Stimulated activated CD4-positive, alpha-beta T cell treated with anti-CD3 and anti-CD28 coated beads, Interleukin-12 subunit alpha, Interleukin-12 subunit beta, amount 100 ng/mL, for 4 hours (primary cell): ENCODE results near the gene RCAN1.
"Not testable (repeated sequence)": the region's sequence is repeated elsewhere in the genome, so short reads cannot be mapped to it uniquely, and the experiment has no call there.

Experiments used
- DNase-seq: peaks from one replicate; pipeline ENCODE4 v3.0.0-alpha.2; 2020

Gene RCAN1

DNA sequence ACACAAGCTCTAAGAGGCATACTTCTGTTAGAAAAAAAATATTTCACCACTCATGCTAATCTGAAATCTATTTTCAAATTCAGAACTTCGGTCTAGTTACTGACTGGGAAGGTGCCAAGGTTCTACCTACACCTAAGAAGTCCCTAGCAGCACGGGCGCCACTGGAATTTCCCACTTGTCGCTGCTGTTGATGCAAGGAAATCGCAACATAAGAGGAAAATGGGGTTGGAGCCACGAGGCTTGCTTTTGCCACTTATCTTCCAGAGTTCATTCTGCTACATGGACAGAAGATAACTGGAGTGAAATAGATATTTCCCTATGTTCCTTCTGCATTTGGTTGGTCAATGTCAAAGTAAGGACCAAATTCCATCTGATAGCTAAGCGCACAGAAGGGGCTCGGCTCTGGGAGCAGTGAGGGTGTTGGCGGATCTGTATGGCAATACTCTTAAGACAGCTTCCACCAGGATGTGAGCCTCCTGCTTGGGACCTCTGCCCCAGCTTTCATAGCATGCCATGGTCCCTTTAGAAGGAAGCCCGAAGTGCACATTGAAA, 47.2 kb downstream of the RCAN1 start:
- DNase-seq: no peak

DNA sequence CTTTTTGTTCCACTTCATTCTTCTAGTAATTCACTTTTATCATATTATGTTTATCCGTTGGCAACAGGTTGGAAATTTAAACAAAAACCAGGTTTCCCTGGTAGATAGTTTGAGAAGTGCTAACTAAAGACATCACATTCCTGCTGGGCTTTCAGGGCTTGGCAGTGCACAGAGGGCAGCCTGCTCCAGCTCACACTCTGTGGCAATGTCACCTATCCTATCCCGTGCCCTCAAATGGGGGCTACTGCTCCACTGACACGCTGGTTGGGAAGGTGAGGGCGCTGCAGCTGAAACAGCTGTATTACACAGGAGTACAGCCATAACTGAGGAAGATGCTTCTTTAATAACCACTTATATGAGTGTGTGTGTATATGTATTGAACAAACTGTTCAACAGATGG, 49.7 kb downstream of the RCAN1 start:
- DNase-seq: no peak

DNA sequence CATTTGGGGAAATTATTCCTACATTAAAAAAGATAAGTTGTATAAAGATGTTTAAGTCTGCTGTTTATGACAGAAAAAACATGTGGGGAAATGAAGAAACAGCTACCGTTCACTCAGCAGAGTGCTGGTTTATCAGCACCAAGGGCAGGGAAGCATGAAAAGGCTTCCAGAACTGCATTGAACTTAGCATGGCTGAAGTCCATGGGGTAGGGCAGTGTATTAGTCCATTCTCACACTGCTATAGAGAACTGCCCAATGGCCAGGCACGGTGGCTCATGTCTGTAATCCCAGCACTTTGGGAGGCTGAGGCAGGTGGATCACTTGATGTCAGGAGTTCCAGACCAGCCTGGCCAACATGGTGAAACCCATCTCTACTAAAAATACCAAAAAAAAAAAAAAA, 51.5 kb downstream of the RCAN1 start:
- DNase-seq: not testable (repeated sequence)

DNA sequence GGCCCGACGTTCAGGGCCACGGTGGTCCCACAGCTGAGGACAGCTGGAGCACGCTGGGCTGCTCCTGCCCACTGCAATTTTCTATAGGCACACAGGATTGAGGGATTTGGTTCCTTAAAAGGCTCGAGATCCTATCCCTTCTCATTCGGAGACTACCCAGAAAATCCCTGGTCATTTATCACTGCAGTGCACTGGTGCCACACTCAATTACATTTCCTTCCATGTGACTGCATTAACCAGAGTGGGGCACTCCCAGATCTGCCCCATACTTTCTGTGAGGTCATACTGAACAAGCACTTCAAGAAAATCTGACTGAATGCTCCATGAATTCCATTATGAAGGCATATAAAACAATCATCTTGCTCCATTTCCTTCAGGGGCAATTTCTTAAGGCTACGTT, 53.1 kb downstream of the RCAN1 start:
- DNase-seq: no peak

DNA sequence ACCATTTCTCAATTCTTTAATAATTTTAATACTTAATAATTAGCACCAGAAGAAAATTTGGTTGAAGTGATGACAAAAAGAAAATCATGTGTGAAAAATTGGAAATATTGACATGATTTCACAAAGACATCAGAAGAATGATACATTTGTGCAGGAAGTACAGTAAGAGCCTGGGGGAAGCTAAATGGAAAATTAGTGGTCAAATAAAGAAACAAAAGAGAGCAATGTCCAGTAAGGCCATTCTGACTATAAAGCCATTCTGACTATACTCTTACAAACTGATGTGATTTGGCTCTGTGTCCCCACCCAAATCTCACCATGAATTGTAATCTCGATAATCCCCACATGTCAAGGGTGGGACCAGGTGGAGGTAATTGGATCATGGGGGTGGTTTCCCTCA, 54.3 kb downstream of the RCAN1 start:
- DNase-seq: no peak

DNA sequence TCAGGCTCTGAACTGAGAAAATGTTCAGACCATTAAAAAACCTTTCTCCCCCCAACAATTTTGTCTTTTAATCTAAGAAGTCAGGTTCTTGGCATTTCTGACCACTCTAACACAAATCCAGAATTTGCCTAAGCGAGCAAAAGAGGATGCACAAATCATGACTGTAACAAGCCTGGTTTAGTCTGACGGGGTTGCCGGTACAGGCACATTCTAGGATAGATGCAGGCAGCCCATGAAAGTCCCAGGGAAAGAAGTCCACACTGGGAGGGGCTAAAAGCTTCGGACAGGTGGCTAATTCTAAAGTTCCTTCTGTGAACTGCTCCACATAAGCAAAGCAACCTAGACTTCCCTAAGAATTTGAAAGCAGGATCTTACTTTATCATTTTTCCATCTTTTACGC, 54.9 kb downstream of the RCAN1 start:
- no peak for DNase-seq

DNA sequence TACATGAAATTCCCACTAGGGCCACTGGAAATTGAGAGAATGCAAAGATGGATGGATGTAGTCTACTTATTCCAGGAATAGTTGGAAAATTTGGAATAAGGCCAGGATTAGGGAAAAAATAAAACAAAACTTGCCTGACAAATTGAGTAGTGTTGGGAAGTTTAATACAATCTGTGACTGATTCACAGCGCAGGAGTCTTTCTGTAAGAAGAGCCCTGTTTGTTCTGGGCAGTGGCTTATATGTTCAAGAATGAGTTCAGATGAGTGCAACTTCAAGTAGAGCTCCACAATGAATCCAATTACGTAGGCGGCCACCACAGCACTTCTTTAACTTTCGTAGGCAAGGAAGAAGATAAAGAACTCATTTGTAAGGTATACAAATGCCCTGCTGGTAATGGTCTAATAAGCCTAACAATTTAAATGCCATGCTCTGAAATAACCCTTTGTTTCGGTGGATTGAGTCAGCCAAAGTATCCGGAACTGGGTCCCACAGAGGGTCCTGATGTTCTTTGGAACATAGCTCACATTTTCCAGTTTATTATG, 55.8 kb downstream of the RCAN1 start:
- no peak for DNase-seq

DNA sequence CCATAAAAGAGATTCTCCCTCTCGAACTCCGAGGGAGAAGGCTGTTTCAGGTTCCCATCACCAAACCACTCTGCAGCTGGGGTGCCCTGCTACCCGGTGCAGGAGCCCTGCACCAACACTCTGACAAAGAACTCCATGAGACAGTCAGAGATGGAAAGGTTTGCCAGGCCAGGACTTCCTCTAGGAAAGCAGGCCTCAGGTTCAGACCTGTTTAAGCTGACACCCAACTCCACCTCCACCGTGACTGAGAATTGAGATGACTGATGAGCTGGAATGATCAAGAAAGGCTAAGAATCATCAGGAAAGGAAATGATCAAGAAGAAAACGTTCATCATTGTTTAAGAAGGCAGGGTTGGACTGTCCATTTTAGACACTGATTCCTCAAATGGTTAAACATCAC, 56.7 kb downstream of the RCAN1 start:
- no peak for DNase-seq

DNA sequence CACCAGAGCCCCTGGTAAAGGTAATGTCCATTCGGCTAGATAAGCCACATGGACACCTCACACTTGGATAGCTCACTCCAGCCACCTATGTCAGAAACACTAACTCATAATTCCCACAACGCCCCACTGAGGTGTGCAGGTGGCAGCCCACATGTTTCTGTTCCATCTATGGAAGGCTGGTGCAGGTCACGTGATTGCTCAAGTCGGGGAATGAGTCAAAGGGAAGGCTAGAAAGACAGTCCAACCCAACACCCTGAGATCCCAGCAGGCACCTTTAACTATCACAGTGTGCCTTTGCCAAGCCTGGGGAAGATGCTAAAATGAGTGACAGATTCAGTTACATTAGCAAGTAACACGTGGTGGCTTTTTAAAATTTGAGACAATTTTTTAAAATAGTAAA, 57.7 kb downstream of the RCAN1 start:
- DNase-seq: no peak

DNA sequence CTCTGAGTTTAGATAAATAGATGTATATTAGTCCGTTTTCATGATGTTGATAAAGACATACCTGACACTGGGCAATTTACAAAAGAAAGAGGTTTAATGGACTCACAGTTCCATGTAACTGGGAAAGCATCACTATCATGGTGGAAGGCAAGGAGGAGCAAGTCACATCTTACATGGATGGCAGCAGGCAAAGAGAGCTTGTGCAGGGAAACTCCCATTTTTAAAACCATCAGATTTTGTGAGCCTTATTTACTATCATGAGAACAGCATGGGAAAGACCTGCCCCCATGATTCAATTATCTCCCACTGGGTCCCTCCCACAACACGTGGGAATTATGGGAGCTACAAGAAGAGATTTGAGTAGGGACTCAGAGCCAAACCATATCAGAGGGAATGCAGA, 60.2 kb downstream of the RCAN1 start:
- not testable (repeated sequence) for DNase-seq

DNA sequence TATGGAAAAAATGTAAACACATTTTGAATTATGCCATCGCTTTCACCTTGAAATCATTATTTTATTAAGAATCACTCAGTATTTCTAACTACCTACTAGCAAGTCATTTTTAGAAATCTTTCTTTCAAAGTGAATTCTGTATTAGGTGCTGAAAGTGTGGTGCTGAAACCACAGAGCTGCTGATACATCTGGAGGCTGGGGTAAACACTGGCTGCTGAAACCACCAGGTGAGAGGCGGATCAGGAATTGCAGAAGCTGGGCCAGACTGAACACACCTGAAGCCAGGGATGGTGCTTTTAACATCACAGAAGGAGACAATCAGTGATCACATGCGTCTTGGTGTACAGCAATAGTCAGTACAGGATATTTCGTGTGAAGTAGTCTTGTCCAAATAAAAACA, 60.7 kb downstream of the RCAN1 start:
- DNase-seq: no peak

DNA sequence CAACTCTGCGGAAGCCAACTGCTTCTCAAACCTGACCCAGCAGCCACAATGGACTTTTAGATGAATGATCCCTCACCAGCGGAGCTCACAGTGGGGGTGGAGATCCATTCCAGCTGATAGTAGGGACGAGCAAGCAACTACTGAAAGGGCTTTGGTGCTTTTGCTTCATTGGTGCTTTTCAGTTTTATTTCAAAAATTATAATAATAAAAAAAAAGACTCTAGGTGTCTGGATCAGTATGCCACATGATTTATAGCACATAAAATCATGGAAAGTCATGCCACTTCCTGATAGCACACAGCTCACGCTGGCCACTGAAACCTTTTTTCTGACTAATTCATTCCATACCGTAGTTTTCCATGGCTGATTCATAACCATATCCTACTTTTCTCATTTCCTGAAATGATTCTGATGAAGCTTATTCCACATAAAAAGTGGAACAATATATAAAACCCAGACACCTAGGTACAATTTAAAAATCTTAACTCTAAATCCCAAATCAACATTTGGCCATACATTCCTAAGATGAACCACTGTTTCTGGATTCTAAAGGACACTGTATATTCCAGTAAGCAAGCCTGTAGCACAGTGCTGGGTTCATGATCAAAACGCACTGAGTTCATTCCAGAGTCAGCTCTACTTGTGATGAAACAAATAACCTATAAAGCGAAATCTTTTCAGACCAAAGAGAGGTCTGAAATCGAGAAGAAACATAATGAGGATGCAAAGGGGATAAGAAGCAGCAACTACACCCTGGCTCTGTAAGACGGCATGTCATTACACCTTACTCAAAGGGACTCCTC, 61.6 kb downstream of the RCAN1 start:
- DNase-seq: no peak

DNA sequence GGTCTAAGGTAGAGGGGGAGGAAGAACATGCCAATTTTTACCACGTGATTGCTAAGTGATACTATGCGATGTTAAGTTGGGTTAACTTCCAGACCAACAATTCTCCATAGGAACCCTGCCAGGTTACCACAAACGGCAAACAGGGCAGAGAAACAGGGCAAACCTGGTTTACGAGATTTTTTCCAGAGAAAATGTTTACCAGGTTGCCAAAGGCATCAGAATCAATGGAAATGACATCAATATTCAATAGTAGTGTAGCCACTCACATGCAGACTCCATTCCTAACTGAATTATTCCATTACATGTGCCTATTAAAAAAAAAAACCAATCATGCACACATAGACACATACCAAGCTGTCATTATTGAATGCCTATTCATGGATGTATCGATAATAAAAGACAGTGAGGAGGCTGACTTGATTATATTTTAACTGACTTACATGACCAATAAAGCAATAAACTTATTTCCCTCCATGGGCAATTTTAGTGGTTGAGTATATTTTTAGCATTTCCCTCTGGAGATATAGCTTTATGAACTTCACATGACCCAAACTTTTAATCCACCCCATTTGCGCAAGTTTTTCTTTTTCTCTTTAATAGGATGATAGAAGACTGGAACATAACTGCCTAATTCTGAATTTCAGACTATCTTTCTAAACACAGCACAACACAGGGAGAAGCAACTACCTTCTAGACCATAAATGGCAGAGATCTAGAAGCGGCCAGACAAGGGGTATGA, 62.4 kb downstream of the RCAN1 start:
- DNase-seq: no peak

DNA sequence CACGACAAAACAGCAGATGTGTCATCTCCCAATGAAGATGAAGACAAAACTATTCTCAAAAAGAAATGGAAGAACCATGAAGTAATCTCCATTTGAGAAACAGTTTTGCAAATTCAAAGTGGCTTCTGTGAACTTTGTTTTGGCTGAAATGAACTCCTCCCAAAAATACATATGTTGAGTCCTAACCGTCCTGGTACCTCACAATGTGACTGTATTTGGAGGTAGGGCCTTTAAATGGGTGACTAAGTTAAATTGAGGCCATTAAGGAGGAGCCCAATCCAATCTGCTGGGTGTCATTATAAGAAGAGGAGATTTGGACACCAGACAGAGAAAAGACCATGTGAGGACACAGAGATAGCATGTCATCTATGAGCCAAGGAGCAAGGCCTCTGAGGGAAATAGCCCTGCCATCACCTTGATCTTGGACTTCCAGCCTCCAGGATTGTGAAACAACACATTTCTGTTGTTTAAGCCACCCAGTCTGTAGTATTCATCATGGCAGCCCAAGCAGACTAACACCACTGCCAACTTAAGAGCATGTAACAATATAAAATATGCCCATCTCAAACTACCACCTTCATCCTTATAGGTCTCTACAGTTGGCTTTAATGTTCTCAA, 64.6 kb downstream of the RCAN1 start:
- DNase-seq: no peak

DNA sequence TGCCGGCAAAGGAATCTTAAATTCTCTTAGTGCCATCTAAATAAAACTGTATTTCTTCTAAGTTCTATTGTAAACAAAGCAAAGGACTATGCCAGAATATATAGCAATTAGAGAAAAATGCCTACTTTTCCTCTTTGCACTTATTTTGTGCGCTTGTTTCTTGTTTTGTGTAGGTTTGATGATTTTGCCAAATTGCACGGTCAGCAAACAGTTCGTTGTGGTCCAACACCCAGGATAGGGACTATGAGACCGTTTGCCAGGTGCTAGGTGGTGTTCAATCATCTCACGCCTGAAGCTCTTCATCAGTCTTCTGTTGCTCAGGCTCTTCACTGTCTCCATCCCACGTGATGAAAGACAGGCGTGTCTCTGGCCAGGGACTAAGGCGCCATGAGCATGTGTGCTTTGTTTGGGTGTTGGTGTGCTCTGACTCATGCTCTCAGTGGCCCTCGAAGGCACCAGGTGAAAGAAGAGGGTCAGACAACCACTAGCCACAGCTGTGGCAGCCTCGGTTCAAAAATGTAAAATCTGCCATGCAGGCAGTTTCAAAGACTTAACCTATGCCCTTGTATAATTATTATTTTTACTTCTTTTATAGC, 66.0 kb downstream of the RCAN1 start:
- DNase-seq: no peak

DNA sequence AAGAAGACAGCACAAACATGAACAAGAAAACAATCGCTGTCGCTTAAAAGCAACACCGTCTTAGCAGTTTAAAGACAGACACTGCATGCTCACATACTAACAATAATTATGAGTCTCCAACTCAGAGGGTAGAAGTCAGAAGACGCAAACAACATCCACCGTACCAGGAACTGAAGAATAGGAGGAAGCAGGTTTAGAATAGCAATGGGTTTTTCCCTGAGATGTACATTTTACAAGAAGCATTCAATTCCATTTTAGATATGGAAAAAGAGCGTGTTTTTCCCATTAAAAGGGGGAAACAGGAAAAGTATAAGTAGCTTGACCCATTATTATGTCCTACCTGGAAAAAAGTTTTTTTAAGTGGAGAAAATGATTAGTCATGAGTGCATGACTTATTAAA, 68.4 kb downstream of the RCAN1 start:
- DNase-seq: no peak

DNA sequence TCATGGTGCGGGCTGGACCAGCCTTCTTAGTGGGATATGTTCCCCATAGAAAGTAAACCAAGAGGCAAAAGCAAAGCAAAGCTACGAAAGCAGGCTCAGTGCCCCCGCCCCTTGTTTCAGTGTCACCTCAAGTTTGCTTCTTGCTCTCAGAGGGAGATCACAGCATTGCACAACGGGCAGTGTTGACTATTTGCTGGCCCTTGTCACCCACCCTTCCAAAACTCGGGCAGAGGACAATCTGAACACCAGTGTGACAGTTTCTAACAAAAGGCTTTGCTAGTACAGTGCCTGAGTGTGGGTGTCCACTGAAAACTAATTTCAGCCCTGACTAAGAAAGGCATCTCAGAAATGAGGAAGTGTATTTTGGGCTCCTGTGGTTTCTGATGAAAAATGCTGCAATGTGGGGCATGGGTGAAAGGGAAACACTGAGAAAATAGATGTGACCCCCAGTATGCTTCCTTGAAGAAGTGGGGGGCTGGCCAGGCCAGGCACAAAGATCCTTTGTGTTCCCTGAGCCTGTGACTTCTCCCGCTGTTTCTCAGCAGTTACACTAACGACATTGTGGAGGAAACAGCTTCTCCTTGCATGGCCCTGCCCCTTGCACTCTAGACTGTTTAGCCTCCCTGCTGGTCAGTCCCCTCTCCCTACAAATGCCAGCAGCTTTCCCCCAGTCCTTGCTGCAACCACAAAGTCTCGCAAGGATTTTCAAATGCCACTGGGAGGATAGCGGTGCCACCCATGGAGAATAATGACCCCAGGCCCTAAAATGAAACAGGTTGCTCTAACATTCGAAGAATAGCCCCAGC, 69.6 kb downstream of the RCAN1 start:
- DNase-seq: no peak

DNA sequence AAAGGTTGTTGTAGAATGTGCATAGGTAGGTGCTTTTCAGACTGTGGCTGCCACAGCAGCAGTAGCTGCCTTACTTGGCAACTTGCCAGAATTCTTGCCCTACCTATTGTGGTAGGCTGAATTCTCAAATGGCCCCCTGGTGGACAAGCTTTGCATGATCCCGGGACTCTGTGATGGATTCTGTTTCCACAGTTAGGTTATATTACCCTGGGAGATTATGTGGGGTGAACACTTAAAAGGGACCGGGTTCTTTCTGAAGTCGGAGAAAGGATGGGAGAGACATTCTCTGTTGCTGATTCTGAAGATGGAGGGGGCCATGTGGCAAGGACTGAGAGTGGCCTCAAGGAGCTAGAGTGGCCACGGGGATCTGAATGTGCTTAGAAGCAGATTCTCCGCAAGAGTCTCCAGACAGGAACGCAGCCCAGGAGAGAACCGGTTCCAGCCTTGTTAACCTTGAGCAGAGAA, 70.8 kb downstream of the RCAN1 start:
- peak; percentile 33 for DNase-seq

DNA sequence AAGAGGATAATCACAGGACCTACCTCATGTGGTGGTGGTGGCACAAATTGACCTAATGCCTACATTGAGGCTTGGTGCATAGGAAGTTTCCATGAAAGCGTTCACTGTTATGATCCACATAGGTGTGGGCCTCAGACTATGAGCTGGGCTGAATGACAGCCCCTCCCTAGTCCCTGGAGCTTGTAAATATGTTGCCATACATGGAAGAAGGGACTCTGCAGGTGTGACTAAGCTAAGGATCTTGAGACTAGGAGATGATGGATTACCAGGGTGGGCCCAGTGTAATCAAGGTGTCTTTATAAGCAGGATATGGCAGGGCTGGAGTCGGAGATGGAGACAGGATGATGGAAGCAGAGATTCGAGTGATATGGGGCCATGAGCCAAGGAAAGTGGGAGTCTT, 71.9 kb downstream of the RCAN1 start:
- no peak for DNase-seq

DNA sequence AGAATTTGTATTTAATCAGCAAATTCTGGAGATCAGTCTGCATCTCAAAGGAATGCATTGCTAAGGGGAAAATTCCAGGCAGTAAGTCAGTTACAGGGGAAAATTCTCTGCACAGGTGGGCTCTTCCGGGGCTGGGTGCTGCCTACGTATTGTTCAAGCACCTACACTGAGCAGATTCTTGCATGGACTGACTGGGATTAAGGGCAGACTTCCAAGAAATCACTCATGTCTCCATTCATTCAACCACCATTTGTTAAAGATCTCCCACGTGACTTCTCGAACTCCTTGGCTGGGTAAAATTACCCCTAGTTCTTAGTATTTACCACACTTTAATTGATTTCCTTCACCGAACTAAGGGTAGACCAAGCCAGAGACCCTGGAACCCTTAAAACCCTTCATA, 74.7 kb downstream of the RCAN1 start:
- DNase-seq: no peak

DNA sequence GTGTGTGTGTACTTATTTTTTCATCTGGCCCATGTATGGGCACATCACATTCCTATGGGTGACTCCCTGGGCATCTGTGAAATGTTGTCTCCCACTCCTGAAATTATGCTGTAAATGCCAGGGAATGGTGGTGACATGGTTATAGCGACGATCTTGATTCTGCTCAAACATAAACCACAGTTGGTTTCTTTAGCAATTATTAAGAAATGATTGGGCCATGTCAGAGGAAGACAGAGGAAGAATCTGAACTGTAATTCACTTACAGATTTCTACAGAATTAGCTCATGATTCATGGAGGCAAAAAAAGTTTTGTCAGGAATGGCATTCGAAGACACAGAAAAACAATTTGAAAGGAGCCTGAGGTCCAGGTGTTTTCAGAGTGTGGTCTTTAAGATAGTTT, 77.1 kb downstream of the RCAN1 start:
- DNase-seq: no peak

DNA sequence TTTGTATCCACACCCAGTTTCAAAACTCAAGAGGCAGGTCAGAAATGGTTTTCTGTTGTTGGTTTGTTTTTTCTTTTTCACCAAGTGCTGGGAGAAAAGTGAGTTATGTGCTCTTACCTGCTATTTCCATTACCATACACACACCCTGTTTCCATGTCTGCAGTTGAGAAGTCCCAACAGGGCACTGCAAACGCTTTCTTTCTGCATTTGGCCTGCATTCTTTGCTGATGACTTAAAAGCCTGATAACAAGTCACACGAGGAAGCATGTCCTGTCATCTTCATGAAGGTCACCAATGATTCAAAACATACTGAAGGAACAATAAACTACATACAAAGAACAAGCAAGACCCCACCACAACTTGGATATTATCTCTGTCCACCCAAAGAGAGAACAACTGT, 78.1 kb downstream of the RCAN1 start:
- DNase-seq: no peak
